Measurements from ENCODE around the gene PROM2. TPM values are rescaled to one million over a fixed set of nuclear protein-coding genes. Genes with fewer than 3 reads are reported as not detected.

The PROM2 gene
- total RNA-seq, 1 donor from 2014 or later, result 1.3 TPM

DNA sequence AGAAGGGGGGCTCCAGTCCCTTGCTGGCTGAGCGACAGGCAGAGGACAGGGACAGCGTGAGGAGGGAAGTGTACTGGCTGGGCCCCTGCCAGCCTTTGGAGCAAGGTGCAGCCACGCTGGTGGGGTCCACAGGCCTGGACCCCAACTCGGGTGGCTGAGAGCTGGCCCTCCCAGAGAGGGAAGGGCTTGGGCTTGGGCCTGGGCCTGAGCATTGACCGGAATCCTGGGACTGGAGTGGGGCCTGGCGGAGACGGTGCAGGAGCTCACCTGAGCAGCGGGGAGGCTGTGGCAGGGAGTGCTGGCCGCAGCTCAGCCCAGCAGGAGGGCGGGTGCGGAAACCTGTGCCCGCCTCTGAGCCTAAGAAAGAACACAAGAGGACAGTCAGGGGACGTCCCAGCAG lies 50.8 kb downstream of the PROM2 start:
- Mint-ChIP-seq H3K9me3 (ENCODE audit: unreplicated experiment) (no peaks in the 10 kb centered on the region), H3K27ac (ENCODE audit: unreplicated experiment) (no peak overlapping the region), H3K36me3 (ENCODE audit: unreplicated experiment) (no peaks in the 10 kb centered on the region), H3K4me1 (ENCODE audit: unreplicated experiment) (no peaks in the 10 kb centered on the region), H3K4me3 (ENCODE audit: unreplicated experiment) (no peak overlapping the region), H3K27me3 (ENCODE audit: unreplicated experiment) (no peaks in the 10 kb centered on the region)
- DNase-seq (ENCODE audit: extremely low spot score, unreplicated experiment), result no peak
- TF ChIP-seq, protein P1, sequence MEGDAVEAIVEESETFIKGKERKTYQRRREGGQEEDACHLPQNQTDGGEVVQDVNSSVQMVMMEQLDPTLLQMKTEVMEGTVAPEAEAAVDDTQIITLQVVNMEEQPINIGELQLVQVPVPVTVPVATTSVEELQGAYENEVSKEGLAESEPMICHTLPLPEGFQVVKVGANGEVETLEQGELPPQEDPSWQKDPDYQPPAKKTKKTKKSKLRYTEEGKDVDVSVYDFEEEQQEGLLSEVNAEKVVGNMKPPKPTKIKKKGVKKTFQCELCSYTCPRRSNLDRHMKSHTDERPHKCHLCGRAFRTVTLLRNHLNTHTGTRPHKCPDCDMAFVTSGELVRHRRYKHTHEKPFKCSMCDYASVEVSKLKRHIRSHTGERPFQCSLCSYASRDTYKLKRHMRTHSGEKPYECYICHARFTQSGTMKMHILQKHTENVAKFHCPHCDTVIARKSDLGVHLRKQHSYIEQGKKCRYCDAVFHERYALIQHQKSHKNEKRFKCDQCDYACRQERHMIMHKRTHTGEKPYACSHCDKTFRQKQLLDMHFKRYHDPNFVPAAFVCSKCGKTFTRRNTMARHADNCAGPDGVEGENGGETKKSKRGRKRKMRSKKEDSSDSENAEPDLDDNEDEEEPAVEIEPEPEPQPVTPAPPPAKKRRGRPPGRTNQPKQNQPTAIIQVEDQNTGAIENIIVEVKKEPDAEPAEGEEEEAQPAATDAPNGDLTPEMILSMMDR (IDR thresholded peaks at IDR 0.05), result no peak

DNA sequence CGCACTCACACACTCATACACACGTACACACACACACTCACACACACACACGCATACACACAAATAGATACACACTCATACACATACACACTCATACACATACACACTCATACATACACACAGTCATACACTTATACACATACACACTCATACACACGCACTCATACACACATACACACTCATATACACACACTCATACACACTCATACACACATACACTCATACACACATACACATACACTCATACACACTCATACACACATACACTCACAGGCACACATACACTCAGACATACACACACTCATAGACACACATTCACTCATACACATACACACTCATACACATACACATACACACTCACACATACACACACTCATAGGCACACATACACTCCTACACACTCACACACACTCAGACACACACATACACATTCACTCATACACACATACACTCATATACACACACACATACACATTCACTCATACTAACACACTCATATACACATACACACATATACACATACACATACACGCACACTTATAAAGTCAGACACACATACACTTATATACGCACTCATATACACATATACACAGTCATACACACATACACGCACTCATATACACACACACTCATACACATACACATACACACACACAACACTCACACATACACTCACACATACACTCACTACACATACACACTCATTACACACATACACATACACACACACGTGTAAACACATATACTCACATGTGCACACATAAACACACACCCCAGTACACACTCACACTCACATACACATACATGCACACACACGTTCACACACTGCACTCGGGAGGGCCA lies 51.6 kb downstream of the PROM2 start:
- no peaks in the 10 kb centered on the region for H3K27me3 Mint-ChIP-seq (ENCODE audit: unreplicated experiment)
- no peak overlapping the region for H3K27ac Mint-ChIP-seq (ENCODE audit: unreplicated experiment)
- H3K4me3 Mint-ChIP-seq (ENCODE audit: unreplicated experiment), result no peak overlapping the region
- H3K9me3 Mint-ChIP-seq (ENCODE audit: unreplicated experiment), result no peaks in the 10 kb centered on the region
- no peaks in the 10 kb centered on the region for H3K36me3 Mint-ChIP-seq (ENCODE audit: unreplicated experiment)
- DNase-seq (ENCODE audit: extremely low spot score, unreplicated experiment), result no peak
- TF ChIP-seq, protein P1 (IDR thresholded peaks at IDR 0.05), result no peak
- no peaks in the 10 kb centered on the region for H3K4me1 Mint-ChIP-seq (ENCODE audit: unreplicated experiment)

- no peak for DNase-seq (ENCODE audit: extremely low spot score, unreplicated experiment)
- no peaks in the 10 kb centered on the region for H3K9me3 Mint-ChIP-seq (ENCODE audit: unreplicated experiment)
- no peaks in the 10 kb centered on the region for H3K27me3 Mint-ChIP-seq (ENCODE audit: unreplicated experiment)
- no peak overlapping the region for H3K27ac Mint-ChIP-seq (ENCODE audit: unreplicated experiment)
- no peaks in the 10 kb centered on the region for H3K4me1 Mint-ChIP-seq (ENCODE audit: unreplicated experiment)
- H3K36me3 Mint-ChIP-seq (ENCODE audit: unreplicated experiment), result no peaks in the 10 kb centered on the region
- no peak overlapping the region for H3K4me3 Mint-ChIP-seq (ENCODE audit: unreplicated experiment)
- TF ChIP-seq, protein P1 (IDR thresholded peaks at IDR 0.05), result no peak
These were observed 52.3 kb downstream of the PROM2 start for GRCh38 chr2:95326433-95327140.

GRCh38 chr2:95327861-95328260 lies 53.6 kb downstream of the PROM2 start:
- no peak overlapping the region for H3K27ac Mint-ChIP-seq (ENCODE audit: unreplicated experiment)
- no peaks in the 10 kb centered on the region for H3K9me3 Mint-ChIP-seq (ENCODE audit: unreplicated experiment)

More at GRCh38 chr2:95327861-95328260, 53.6 kb downstream of the PROM2 start:
- no peak for DNase-seq (ENCODE audit: extremely low spot score, unreplicated experiment)
- H3K4me1 Mint-ChIP-seq (ENCODE audit: unreplicated experiment), result no peaks in the 10 kb centered on the region
- H3K27me3 Mint-ChIP-seq (ENCODE audit: unreplicated experiment), result peaks cover 2% of the 10 kb centered on the region
- TF ChIP-seq, protein P1 (IDR thresholded peaks at IDR 0.05), result no peak
- H3K4me3 Mint-ChIP-seq (ENCODE audit: unreplicated experiment), result no peak overlapping the region
- no peaks in the 10 kb centered on the region for H3K36me3 Mint-ChIP-seq (ENCODE audit: unreplicated experiment)
